Neural crest cell (in vitro differentiated cells): Measurements from ENCODE around the gene HPS1. TPM values are rescaled to one million over a fixed set of nuclear protein-coding genes. Genes with fewer than 3 reads are reported as not detected.

Source experiments
- DNase-seq: peaks from one replicate; pipeline ENCODE4 v3.0.0; 2021; ENCODE audit warnings: low read depth, mixed read lengths, low spot score
- H3K27ac Mint-ChIP-seq: one replicate; pipeline ENCODE4 v1.8.0; 2021; ENCODE audit warnings: mild to moderate bottlenecking, mixed read lengths; ENCODE audit not compliant: unreplicated experiment
- H3K27me3 Mint-ChIP-seq: 2 replicates; pipeline ENCODE4 v1.8.0; 2021; ENCODE audit warnings: low read depth, mild to moderate bottlenecking, mixed read lengths
- H3K36me3 Mint-ChIP-seq: 2 replicates; pipeline ENCODE4 v1.8.0; 2021; ENCODE audit warnings: low read depth, mild to moderate bottlenecking, mixed read lengths
- H3K4me1 Mint-ChIP-seq: 2 replicates; pipeline ENCODE4 v1.8.0; 2021; ENCODE audit warnings: mixed read lengths
- H3K4me3 Mint-ChIP-seq: one replicate; pipeline ENCODE4 v1.8.0; 2021; ENCODE audit warnings: mild to moderate bottlenecking, mixed read lengths
- H3K9me3 Mint-ChIP-seq: 2 replicates; pipeline ENCODE4 v1.8.0; 2021; ENCODE audit warnings: mixed read lengths
- CTCF ChIP-seq: fragments of 200-600 bp; sonication (generic); conservative IDR thresholded peaks from 2 replicates; pipeline ENCODE4 v1.5.0; 2021; ENCODE audit warnings: antibody characterized with exemption, mild to moderate bottlenecking
- total RNA-seq: library from RNA; stranded (reverse); gene quantifications from 2 replicates; pipeline ENCODE4 v1.2.1, GENCODE V29; 2021

HPS1 gene
- total RNA-seq, 1 donor from 2014 or later, result 46.9 TPM

DNA sequence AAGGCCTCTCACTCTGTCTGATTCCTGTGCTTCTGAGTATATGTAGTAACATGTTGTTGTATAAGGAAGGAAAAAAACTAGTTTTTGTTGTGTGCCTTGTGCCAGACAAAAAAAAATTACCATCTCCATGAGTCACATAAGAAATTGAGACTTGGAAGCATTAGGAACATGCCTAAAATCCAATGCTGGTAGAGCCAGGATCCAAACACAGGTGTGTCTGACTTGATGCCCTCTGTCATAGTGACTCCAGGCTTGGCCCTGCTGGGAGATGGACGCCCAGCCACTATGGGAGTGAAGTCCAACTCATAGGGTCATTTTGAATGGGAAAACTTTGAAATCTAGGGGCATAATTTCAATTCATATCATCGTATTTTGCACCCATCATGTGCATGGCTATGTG lies 69.7 kb downstream of the HPS1 start:
- no peaks in the 10 kb centered on the region for H3K4me1 Mint-ChIP-seq
- DNase-seq, result no peak
- no peaks in the 10 kb centered on the region for H3K9me3 Mint-ChIP-seq
- H3K4me3 Mint-ChIP-seq, result no peak overlapping the region
- no peaks in the 10 kb centered on the region for H3K36me3 Mint-ChIP-seq
- H3K27ac Mint-ChIP-seq, result no peak overlapping the region
- no peak for TF ChIP-seq CTCF
- peaks cover 5% of the 10 kb centered on the region for H3K27me3 Mint-ChIP-seq

- no peak for DNase-seq
- H3K27me3 Mint-ChIP-seq, result peaks cover 5% of the 10 kb centered on the region
- H3K27ac Mint-ChIP-seq, result no peak overlapping the region
- no peaks in the 10 kb centered on the region for H3K4me1 Mint-ChIP-seq
- no peaks in the 10 kb centered on the region for H3K9me3 Mint-ChIP-seq
- no peak for TF ChIP-seq CTCF
- no peaks in the 10 kb centered on the region for H3K36me3 Mint-ChIP-seq
- H3K4me3 Mint-ChIP-seq, result no peak overlapping the region
Measured at GRCh38 chr10:98376485-98376884, 70.2 kb downstream of the HPS1 start.

DNA sequence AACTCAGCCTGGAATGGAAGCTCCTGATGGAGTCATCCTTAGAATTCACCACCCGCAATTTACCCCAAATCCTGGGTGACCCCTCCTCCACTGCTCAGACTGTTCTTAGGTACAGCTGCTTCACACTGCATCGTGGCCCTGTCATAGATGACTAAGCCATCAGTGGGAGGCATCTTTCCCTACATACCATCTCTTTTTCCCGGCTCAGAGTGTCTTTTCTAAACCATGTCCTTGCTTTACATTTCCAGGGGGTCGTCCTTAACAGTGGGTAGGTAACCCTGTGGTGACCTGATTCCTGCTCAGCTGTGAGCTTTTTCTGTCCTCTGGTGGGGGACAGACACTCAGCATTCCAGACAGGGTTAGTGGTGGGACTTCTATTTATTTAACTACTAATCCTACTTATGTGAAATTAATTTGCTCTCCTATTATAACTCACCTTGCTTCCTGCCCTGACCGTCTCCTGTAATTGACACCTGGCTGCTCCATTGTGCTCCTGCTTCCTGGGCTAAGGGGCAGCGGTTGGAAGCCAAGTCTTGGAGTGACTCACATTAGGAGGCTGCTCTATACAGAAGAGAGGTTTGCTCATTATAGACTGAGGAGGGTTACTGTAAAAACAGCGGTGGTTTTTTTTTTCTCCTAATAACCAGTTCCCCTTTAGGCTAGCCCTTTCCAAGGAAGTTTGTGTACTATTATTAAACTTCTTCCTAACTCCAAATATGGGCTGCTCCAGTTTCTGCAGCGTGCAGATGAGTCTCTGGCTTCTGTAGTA lies 72.3 kb downstream of the HPS1 start:
- TF ChIP-seq CTCF, result no peak
- no peaks in the 10 kb centered on the region for H3K9me3 Mint-ChIP-seq
- peaks cover 3% of the 10 kb centered on the region for H3K4me1 Mint-ChIP-seq
- peaks cover 5% of the 10 kb centered on the region for H3K27me3 Mint-ChIP-seq
- H3K36me3 Mint-ChIP-seq, result no peaks in the 10 kb centered on the region
- H3K4me3 Mint-ChIP-seq, result no peak overlapping the region
- no peak for DNase-seq
- no peak overlapping the region for H3K27ac Mint-ChIP-seq

DNA sequence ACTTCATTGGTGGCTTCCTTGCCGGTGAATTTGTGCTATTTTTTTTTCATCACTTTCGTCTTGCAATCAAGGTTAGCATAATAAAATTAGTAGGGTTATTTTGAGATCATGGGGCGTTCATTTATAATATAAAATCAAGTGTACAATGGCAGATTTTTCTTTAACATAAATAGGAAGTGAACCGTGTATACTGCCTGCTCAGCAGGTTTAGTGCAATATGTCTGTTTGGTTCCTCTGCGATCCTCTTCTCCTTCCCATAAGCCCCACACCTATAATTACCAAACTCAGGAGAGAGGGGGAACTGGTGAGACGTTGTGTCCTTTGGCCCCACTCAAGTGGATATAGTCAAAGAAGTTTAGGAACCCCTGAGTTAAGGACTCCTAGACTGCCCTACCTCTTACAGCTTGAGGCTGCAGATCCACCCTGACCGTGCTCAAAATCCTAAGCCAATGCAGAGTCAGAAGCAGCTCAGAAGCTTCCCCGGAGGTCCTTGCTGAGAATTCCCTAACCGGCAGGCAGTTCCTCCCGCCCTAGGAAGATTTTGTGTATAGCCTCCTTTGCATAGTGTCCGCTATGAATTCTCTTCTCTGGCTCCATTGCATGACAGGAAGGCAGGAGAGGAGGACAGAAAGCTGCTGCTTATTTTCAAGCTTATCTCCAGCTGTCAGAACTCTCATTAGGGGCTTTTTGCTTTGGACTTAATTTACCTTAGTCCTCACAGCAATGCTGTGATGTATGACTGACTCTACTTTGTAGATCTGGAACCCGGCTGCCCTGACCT lies 73.3 kb downstream of the HPS1 start:
- H3K36me3 Mint-ChIP-seq, result no peaks in the 10 kb centered on the region
- H3K4me3 Mint-ChIP-seq, result no peak overlapping the region
- peaks cover 4% of the 10 kb centered on the region for H3K4me1 Mint-ChIP-seq
- no peak for TF ChIP-seq CTCF
- no peaks in the 10 kb centered on the region for H3K9me3 Mint-ChIP-seq
- no peak overlapping the region for H3K27ac Mint-ChIP-seq
- DNase-seq, result no peak
- H3K27me3 Mint-ChIP-seq, result peaks cover 5% of the 10 kb centered on the region

GRCh38 chr10:98370831-98371820 lies 75.6 kb downstream of the HPS1 start:
- H3K27me3 Mint-ChIP-seq, result peaks cover 3% of the 10 kb centered on the region
- H3K27ac Mint-ChIP-seq, result no peak overlapping the region

More at GRCh38 chr10:98370831-98371820, 75.6 kb downstream of the HPS1 start:
- H3K4me1 Mint-ChIP-seq, result peaks cover 25% of the 10 kb centered on the region
- no peak for DNase-seq
- H3K4me3 Mint-ChIP-seq, result no peak overlapping the region
- H3K36me3 Mint-ChIP-seq, result no peaks in the 10 kb centered on the region
- no peaks in the 10 kb centered on the region for H3K9me3 Mint-ChIP-seq
- TF ChIP-seq CTCF, result no peak
